Activated CD4-positive, alpha-beta memory T cell treated with anti-CD3 and anti-CD28 coated beads, Interleukin-2, amount 10 ng/mL, durations not matched to agents 7 days and 5 days (primary cell): ENCODE data around the gene CENPO. TPM values are rescaled to one million over a fixed set of nuclear protein-coding genes. Genes with fewer than 3 reads are reported as not detected.

Source experiments
- CTCF ChIA-PET: fragments of 350-600 bp; sonication (Branson Sonifier 250); formaldehyde crosslinking; loops from one replicate; lab custom pipeline; 2021; ENCODE audit warnings: antibody characterized with exemption, inconsistent platforms; lab: Charles Lee
- POLR2A ChIA-PET: fragments of 350-600 bp; sonication (Branson Sonifier 250); formaldehyde crosslinking; loops from one replicate; lab custom pipeline; 2021; ENCODE audit warnings: antibody characterized with exemption; lab: Charles Lee
- DNase-seq: peaks from one replicate; pipeline ENCODE4 v3.0.0-alpha.2; 2020
- H3K27ac Mint-ChIP-seq: one replicate; pipeline ENCODE4 v1.8.0; 2021; ENCODE audit warnings: mild to moderate bottlenecking, mixed read lengths
- H3K27me3 Mint-ChIP-seq: one replicate; pipeline ENCODE4 v1.8.0; 2021; ENCODE audit warnings: mixed read lengths
- H3K36me3 Mint-ChIP-seq: one replicate; pipeline ENCODE4 v1.8.0; 2021; ENCODE audit warnings: low read depth, mixed read lengths
- H3K4me1 Mint-ChIP-seq: one replicate; pipeline ENCODE4 v1.8.0; 2021; ENCODE audit warnings: mixed read lengths
- H3K4me3 Mint-ChIP-seq: one replicate; pipeline ENCODE4 v1.8.0; 2021; ENCODE audit warnings: mild to moderate bottlenecking, mixed read lengths
- H3K9me3 Mint-ChIP-seq: one replicate; pipeline ENCODE4 v1.8.0; 2021; ENCODE audit warnings: mixed read lengths
- total RNA-seq, 2 experiments: library from RNA; stranded (reverse); gene quantifications; one replicate each; pipeline ENCODE4 v1.2.3, GENCODE V29; 2021

CENPO gene
- total RNA-seq, 2 experiments from 2014 or later, result 40.3 to 42.9 TPM

- CTCF ChIA-PET, result interaction anchor here (0.7 kb wide), 1 partner anchor 396 kb away, joined by 5 read pairs; no protein-coding TSS in a partner anchor
- Mint-ChIP-seq H3K36me3 (peaks cover 28% of the 10 kb centered on the region), H3K9me3 (no peaks in the 10 kb centered on the region), H3K4me3 (no peak overlapping the region), H3K27me3 (no peaks in the 10 kb centered on the region), H3K27ac (no peak overlapping the region), H3K4me1 (peaks cover 8% of the 10 kb centered on the region)
- DNase-seq, result no peak
- POLR2A ChIA-PET, result interaction anchor here (1.3 to 1.4 kb wide), 2 partner anchors 12 to 62 kb away, joined by 3 to 4 read pairs; no protein-coding TSS in a partner anchor
These were observed 25.2 kb upstream of the CENPO start for GRCh38 chr2:24768013-24768412.

DNA sequence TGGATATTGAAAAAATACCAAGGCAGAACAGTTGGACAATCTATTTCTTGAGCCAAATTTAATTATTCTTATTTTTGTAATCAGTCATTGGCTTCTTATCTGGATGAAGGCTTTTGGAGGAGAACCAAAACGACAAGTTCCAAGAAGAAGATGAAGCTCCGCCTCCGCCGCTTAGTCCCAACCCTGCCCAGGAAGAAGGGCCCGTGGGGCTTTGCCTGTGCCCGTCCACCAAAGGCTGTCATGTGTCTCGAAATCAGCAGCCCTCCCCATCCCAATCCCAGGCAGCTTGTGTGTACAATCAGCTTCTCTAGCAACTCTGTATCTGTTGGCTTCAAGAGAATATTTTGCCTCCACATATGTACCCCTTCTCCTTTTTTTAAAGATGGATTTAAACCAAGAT is 24.6 kb upstream of the CENPO start:
- POLR2A ChIA-PET, result interaction anchor here (0.8 to 1.3 kb wide), 2 partner anchors 24 to 62 kb away, joined by 3 to 5 read pairs; partner anchors contain the start of genes CENPO and PTRHD1
- Mint-ChIP-seq H3K4me3 (no peak overlapping the region), H3K27ac (no peak overlapping the region), H3K9me3 (no peaks in the 10 kb centered on the region), H3K4me1 (peaks cover 8% of the 10 kb centered on the region), H3K27me3 (no peaks in the 10 kb centered on the region), H3K36me3 (peaks cover 28% of the 10 kb centered on the region)
- no peak for DNase-seq
- CTCF ChIA-PET, result no interaction called here

DNA sequence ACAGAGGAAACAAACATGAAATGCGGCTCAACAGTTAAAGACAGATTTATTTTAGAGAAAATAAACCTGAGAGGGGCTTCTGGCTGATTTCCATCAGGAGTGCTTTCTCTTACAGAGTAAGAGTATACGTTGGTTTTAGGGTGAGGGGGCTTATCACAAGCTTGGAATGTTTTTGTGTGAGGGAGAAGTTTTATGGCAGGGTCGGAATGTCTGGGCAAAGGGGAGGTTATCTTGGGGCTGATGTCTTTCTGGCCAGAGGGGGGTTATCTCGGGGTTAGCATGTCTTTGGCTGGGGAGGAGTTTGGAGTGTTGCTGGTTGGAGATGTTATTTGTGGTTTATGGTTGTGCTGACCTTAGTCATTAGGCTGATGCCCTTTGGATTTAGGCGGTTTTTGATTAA is 22.2 kb upstream of the CENPO start:
- H3K27ac Mint-ChIP-seq, result no peak overlapping the region
- H3K4me3 Mint-ChIP-seq, result no peak overlapping the region
- H3K36me3 Mint-ChIP-seq, result peaks cover 18% of the 10 kb centered on the region
- DNase-seq, result no peak
- POLR2A ChIA-PET, result no interaction called here
- peaks cover 8% of the 10 kb centered on the region for H3K4me1 Mint-ChIP-seq
- CTCF ChIA-PET, result no interaction called here
- H3K27me3 Mint-ChIP-seq, result no peaks in the 10 kb centered on the region
- H3K9me3 Mint-ChIP-seq, result no peaks in the 10 kb centered on the region

GRCh38 chr2:24771764-24772586 is 21.2 kb upstream of the CENPO start:
- peaks cover 14% of the 10 kb centered on the region for H3K36me3 Mint-ChIP-seq
- CTCF ChIA-PET, result interaction anchor here (0.9 kb wide), 1 partner anchor 350 kb away, joined by 4 read pairs; no protein-coding TSS in a partner anchor
- H3K27ac Mint-ChIP-seq, result no peak overlapping the region
- H3K27me3 Mint-ChIP-seq, result no peaks in the 10 kb centered on the region
- H3K4me1 Mint-ChIP-seq, result no peaks in the 10 kb centered on the region
- no peak overlapping the region for H3K4me3 Mint-ChIP-seq
- H3K9me3 Mint-ChIP-seq, result no peaks in the 10 kb centered on the region
- no peak for DNase-seq
- POLR2A ChIA-PET, result no interaction called here

GRCh38 chr2:24774373-24774772 is 18.9 kb upstream of the CENPO start:
- no peaks in the 10 kb centered on the region for H3K9me3 Mint-ChIP-seq
- H3K36me3 Mint-ChIP-seq, result peaks cover 8% of the 10 kb centered on the region
- H3K27ac Mint-ChIP-seq, result no peak overlapping the region
- no peak for DNase-seq
- H3K4me3 Mint-ChIP-seq, result no peak overlapping the region
- H3K27me3 Mint-ChIP-seq, result peaks cover 4% of the 10 kb centered on the region
- ChIA-PET POLR2A (interaction anchor here (0.8 to 1.1 kb wide), 2 partner anchors 9 to 19 kb away, joined by 3 read pairs; partner anchors contain the start of genes CENPO and PTRHD1), CTCF (no interaction called here)
- no peaks in the 10 kb centered on the region for H3K4me1 Mint-ChIP-seq

- Mint-ChIP-seq H3K36me3 (peaks cover 3% of the 10 kb centered on the region), H3K27ac (no peak overlapping the region), H3K27me3 (peaks cover 4% of the 10 kb centered on the region), H3K4me3 (no peak overlapping the region), H3K4me1 (no peaks in the 10 kb centered on the region), H3K9me3 (peaks cover 2% of the 10 kb centered on the region)
- no peak for DNase-seq
- ChIA-PET POLR2A (interaction anchor here (1.2 to 1.9 kb wide), 2 partner anchors 14 kb away, joined by 3 to 7 read pairs; partner anchors contain the start of genes CENPO and PTRHD1), CTCF (no interaction called here)
These were observed 14.1 kb upstream of the CENPO start for GRCh38 chr2:24779116-24779515.

- Mint-ChIP-seq H3K36me3 (peaks cover 3% of the 10 kb centered on the region), H3K9me3 (peaks cover 2% of the 10 kb centered on the region), H3K27ac (no peak overlapping the region), H3K4me3 (no peak overlapping the region), H3K27me3 (no peaks in the 10 kb centered on the region), H3K4me1 (no peaks in the 10 kb centered on the region)
- no peak for DNase-seq
- ChIA-PET POLR2A (interaction anchor here (2.5 kb wide), 1 partner anchor 9 kb away, joined by 7 read pairs; the partner anchor contains the start of genes CENPO and PTRHD1), CTCF (no interaction called here)
These were observed 9.6 kb upstream of the CENPO start for GRCh38 chr2:24783641-24784040.

DNA sequence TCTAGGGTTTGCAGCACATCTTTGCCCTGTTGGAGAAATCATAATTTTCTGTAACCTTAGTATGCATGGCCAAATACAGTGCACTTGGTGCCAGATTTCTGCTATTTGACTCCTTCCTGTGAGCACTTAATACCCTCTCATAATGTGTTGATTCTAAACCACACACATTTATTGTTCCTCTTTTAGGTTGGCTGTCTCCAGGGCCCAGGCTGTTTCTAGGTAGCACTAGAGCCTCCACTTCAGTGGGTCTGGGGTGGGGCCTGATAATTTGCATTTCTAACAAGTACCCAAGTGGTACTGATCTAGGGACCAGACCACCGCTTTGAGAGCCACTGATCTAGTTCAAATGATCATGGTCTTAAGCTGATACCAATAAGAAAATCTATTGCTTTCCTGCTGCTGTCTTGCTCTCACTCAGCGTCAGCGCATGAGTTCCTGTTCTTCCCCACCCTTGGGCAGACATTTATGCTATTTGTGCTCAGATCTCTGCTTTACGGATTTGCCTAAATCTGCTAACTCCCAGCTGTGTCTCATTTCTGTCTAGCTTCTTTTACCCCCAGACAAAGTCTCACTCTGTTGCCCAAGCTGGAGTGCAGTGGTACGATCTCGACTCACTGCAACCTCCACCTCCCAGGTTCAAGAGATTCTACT is 7.4 kb upstream of the CENPO start:
- H3K27me3 Mint-ChIP-seq, result no peaks in the 10 kb centered on the region
- POLR2A ChIA-PET, result no interaction called here
- H3K9me3 Mint-ChIP-seq, result no peaks in the 10 kb centered on the region
- H3K4me3 Mint-ChIP-seq, result no peak overlapping the region
- DNase-seq, result no peak
- no peak overlapping the region for H3K27ac Mint-ChIP-seq
- CTCF ChIA-PET, result no interaction called here
- H3K4me1 Mint-ChIP-seq, result no peaks in the 10 kb centered on the region
- H3K36me3 Mint-ChIP-seq, result peaks cover 4% of the 10 kb centered on the region

- no peak for DNase-seq
- ChIA-PET CTCF (no interaction called here), POLR2A (interaction anchor here (0.7 kb wide), 1 partner anchor 8 kb away, joined by 3 read pairs; no protein-coding TSS in a partner anchor)
- Mint-ChIP-seq H3K36me3 (peaks cover 4% of the 10 kb centered on the region), H3K4me3 (no peak overlapping the region), H3K27me3 (no peaks in the 10 kb centered on the region), H3K9me3 (no peaks in the 10 kb centered on the region), H3K27ac (no peak overlapping the region), H3K4me1 (peaks cover 11% of the 10 kb centered on the region)
These were observed 5.7 kb upstream of the CENPO start for GRCh38 chr2:24787532-24787931.

- Mint-ChIP-seq H3K4me3 (no peak overlapping the region), H3K36me3 (peaks cover 9% of the 10 kb centered on the region), H3K27ac (no peak overlapping the region), H3K4me1 (peaks cover 19% of the 10 kb centered on the region), H3K9me3 (no peaks in the 10 kb centered on the region), H3K27me3 (no peaks in the 10 kb centered on the region)
- CTCF ChIA-PET, result no interaction called here
- POLR2A ChIA-PET, result no interaction called here
- DNase-seq, result no peak
These were observed 4.4 kb upstream of the CENPO start for GRCh38 chr2:24788816-24789215.

DNA sequence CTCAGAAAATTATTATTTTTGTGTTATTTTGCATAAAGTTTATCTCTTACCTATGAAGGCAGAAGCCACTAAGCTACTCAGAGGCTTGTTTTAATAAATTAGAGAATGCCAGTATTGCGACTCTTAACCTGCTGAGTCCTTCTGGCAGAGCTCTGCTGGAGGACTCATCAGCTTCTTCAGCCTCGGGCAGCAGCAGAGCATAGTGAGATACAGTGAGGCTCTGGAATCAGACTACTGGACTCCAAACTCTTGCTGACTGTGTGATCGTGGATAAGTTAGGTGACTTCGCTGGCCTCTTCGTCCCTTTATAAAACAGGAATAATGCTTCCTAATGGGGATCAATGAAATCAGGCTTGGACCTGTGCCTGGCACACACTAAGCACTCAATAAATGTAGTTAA is 1.8 kb upstream of the CENPO start:
- ChIA-PET CTCF (interaction anchor here (1.2 to 2.5 kb wide), 4 partner anchors 34 to 967 kb away, joined by 3 to 9 read pairs (median 4); no protein-coding TSS in a partner anchor), POLR2A (interaction anchor here (2.3 kb wide), 1 partner anchor 128 kb away, joined by 15 read pairs; the partner anchor contains the start of gene ADCY3)
- Mint-ChIP-seq H3K4me1 (peaks cover 37% of the 10 kb centered on the region), H3K4me3 (no peak overlapping the region), H3K27ac (no peak overlapping the region), H3K27me3 (no peaks in the 10 kb centered on the region), H3K9me3 (no peaks in the 10 kb centered on the region), H3K36me3 (peaks cover 31% of the 10 kb centered on the region)
- DNase-seq, result no peak

DNA sequence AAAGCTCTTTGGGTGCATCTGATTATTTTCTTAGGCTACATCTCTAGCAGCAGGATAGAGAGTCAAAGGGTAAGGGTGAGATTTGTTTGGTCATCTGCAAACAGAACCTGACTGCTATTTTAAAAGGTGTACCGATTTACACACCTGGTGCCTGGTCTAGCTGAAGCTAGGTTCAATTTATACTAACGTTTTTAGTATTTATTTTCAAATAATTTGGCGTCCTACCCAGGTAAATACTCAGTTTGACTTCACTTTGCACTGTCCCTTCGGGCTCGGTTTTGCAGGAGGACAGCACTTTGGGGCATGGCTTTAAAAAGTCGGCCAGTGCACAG is 717 bp upstream of the CENPO start:
- Mint-ChIP-seq H3K4me1 (peaks cover 48% of the 10 kb centered on the region), H3K36me3 (peaks cover 42% of the 10 kb centered on the region), H3K27me3 (no peaks in the 10 kb centered on the region), H3K4me3 (peak overlapping the region; percentile 96), H3K9me3 (no peaks in the 10 kb centered on the region), H3K27ac (peak overlapping the region; percentile 98)
- ChIA-PET CTCF (interaction anchor here (1.0 to 2.5 kb wide), 8 partner anchors 26 to 570 kb away, joined by 3 to 9 read pairs (median 4); no protein-coding TSS in a partner anchor), POLR2A (interaction anchor here (0.6 to 2.3 kb wide), 26 partner anchors 10 to 867 kb away, joined by 3 to 19 read pairs (median 5); partner anchors contain the start of genes ADCY3, ITSN2, NCOA1 and SF3B6)
- no peak for DNase-seq
